Measurements from ENCODE around the gene COBLL1.

COBLL1 gene

GRCh38 chr2:164821338-164821737 is 20.3 kb downstream of the COBLL1 start:
- no peaks in the 10 kb centered on the region for H3K36me3 ChIP-seq (ENCODE audit: insufficient read depth)
- H3K4me2 ChIP-seq, result no peak overlapping the region
- H3K4me1 ChIP-seq (ENCODE audit: low read depth, poor library complexity, severe bottlenecking), result peaks cover 12% of the 10 kb centered on the region

DNA sequence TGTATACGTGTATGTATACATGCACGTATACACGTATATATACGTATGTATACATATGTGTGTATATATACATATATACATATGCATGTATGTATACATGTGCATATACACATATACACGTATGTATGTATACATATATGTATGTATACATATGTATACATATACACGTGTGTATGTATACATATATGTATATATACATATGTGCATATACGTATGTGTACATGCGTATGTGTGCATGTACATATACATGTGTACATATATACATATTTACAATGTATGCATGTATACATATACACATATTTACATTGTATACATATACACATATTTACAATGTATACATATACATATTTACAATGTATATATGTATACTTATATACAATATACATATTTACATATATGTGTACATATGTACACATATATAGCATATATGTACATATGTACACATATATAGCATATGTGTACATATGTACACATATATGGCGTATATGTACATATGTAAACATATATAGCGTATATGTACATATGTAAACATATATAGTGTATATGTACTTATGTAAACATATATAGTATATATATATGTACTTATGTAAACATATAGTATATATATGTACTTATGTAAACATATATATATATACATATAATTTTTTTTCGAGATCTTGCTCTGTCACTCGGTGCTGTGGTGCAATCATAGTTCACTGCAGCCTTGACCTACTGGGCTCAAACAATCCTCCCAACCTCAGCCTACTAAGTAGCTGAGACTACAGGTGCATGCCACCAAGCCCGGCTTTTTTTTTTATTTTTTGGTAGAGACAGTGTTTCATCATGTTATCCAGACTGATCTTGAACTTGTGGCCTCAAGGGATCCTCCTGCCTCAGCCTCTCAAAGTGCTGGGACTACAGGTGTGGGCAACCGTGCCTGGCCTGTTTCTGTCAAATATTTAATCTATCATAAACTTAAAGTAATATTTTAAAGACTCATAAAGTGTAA is 23.2 kb downstream of the COBLL1 start:
- Histone ChIP-seq H3K4me1 (ENCODE audit: low read depth, poor library complexity, severe bottlenecking) (no peaks in the 10 kb centered on the region), H2AFZ (ENCODE audit: low read depth) (no peak overlapping the region), H3K27ac (no peak overlapping the region), H3K27me3 (ENCODE audit: insufficient read depth, low read depth) (no peaks in the 10 kb centered on the region), H3K4me2 (no peak overlapping the region), H4K20me1 (ENCODE audit: insufficient read depth) (no peaks in the 10 kb centered on the region), H3K79me2 (ENCODE audit: insufficient read depth, low read depth) (no peaks in the 10 kb centered on the region), H3K9ac (no peak overlapping the region), H3K4me3 (IDR thresholded peaks at IDR 0.05; ENCODE audit: insufficient read depth, low read depth, low read length) (no peak overlapping the region), H3K36me3 (ENCODE audit: insufficient read depth) (no peaks in the 10 kb centered on the region)
- no peak for TF ChIP-seq CTCF (conservative IDR thresholded peaks at IDR 0.05; ENCODE audit: low read depth, low read length)

More at GRCh38 chr2:164821338-164821737, 20.3 kb downstream of the COBLL1 start:
- Histone ChIP-seq H2AFZ (ENCODE audit: low read depth) (no peak overlapping the region), H3K79me2 (ENCODE audit: insufficient read depth, low read depth) (no peaks in the 10 kb centered on the region), H3K9ac (no peak overlapping the region), H3K4me3 (IDR thresholded peaks at IDR 0.05; ENCODE audit: insufficient read depth, low read depth, low read length) (no peak overlapping the region), H4K20me1 (ENCODE audit: insufficient read depth) (no peaks in the 10 kb centered on the region), H3K27me3 (ENCODE audit: insufficient read depth, low read depth) (no peaks in the 10 kb centered on the region), H3K27ac (no peak overlapping the region)
- TF ChIP-seq CTCF (conservative IDR thresholded peaks at IDR 0.05; ENCODE audit: low read depth, low read length), result no peak

DNA sequence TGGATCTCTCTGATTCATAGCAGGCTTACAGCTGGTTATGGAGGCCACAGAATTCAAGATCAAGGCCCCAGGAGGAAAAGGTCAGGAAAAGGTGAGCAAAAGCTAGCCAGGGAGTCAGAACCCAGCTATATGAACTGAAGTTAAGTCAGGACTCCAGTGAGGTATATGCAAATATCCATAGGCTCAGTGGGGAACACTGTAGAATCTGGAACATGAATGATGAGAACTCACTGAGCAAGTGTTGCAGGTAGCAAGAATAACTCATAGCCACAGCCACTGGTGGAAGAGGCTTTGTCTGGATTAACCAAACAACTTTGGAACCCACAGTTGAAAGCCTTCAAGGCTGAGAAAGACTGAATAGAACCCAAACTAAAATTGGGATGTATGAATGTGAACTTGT is 24.7 kb downstream of the COBLL1 start:
- Histone ChIP-seq H3K27me3 (ENCODE audit: insufficient read depth, low read depth) (no peaks in the 10 kb centered on the region), H3K4me3 (IDR thresholded peaks at IDR 0.05; ENCODE audit: insufficient read depth, low read depth, low read length) (no peak overlapping the region), H2AFZ (ENCODE audit: low read depth) (no peak overlapping the region), H3K4me1 (ENCODE audit: low read depth, poor library complexity, severe bottlenecking) (no peaks in the 10 kb centered on the region), H3K79me2 (ENCODE audit: insufficient read depth, low read depth) (no peaks in the 10 kb centered on the region), H3K27ac (no peak overlapping the region), H3K36me3 (ENCODE audit: insufficient read depth) (no peaks in the 10 kb centered on the region), H3K9ac (no peak overlapping the region), H3K4me2 (no peak overlapping the region), H4K20me1 (ENCODE audit: insufficient read depth) (no peaks in the 10 kb centered on the region)
- TF ChIP-seq CTCF (conservative IDR thresholded peaks at IDR 0.05; ENCODE audit: low read depth, low read length), result no peak

DNA sequence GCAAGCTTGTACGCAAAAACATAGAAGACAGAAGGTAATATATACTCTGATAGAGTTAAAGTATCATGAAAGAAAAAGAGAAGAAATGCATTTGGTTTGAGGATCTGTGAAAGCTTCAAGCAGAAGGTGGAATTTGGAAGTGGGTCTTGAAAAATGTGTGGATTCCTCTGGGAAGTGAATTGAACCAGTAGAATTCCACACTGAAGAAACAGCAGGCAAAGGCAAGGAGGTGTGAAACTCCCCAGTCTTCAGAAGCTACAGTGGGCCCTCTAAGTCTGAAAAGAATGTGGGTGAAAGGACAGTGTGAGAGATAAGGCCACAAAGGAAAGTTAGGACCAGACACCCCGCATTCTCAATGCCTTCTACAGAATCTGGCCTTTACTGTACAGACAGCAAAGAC is 25.6 kb downstream of the COBLL1 start:
- Histone ChIP-seq H3K79me2 (ENCODE audit: insufficient read depth, low read depth) (no peaks in the 10 kb centered on the region), H3K4me1 (ENCODE audit: low read depth, poor library complexity, severe bottlenecking) (no peaks in the 10 kb centered on the region), H4K20me1 (ENCODE audit: insufficient read depth) (no peaks in the 10 kb centered on the region), H3K4me2 (no peak overlapping the region), H3K27me3 (ENCODE audit: insufficient read depth, low read depth) (no peaks in the 10 kb centered on the region), H2AFZ (ENCODE audit: low read depth) (no peak overlapping the region), H3K4me3 (IDR thresholded peaks at IDR 0.05; ENCODE audit: insufficient read depth, low read depth, low read length) (no peak overlapping the region), H3K27ac (no peak overlapping the region), H3K36me3 (ENCODE audit: insufficient read depth) (no peaks in the 10 kb centered on the region), H3K9ac (no peak overlapping the region)
- TF ChIP-seq CTCF (conservative IDR thresholded peaks at IDR 0.05; ENCODE audit: low read depth, low read length), result no peak

All from KMS-11 (cell line).